Measurements from ENCODE around the gene MOGAT1. TPM values are rescaled to one million over a fixed set of nuclear protein-coding genes. Genes with fewer than 3 reads are reported as not detected.
A peak's percentile ranks its signal among the peaks of the same experiment; 100 is the strongest.
"Not testable (repeated sequence)": the region's sequence is repeated elsewhere in the genome, so short reads cannot be mapped to it uniquely, and the experiment has no call there.

Gene MOGAT1
- total RNA-seq, 1 donor from 2014 or later, result not detected

DNA sequence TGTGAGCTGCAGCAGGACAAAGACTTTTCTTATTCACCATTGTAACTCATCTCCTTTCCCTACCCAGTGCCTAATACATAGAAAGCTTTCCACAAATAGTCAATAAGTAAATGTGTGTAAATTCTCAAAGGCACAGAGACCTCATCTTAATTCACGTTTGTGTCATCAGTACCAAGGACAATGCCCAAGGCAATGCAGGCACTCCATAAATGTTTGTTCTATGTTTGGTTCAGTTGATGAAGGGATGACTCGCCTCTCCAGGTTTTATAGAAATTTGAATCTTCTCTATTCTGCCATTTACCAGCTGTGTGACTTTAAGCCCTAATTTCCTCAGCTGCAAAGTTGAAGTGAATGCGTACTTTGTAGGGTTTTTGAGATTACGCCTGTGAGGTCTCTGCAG lies 2.1 kb upstream of the MOGAT1 start:
- FAIRE-seq (no peak), DNase-seq (ENCODE audit: low spot score in 2 of 2) (no peak)

DNA sequence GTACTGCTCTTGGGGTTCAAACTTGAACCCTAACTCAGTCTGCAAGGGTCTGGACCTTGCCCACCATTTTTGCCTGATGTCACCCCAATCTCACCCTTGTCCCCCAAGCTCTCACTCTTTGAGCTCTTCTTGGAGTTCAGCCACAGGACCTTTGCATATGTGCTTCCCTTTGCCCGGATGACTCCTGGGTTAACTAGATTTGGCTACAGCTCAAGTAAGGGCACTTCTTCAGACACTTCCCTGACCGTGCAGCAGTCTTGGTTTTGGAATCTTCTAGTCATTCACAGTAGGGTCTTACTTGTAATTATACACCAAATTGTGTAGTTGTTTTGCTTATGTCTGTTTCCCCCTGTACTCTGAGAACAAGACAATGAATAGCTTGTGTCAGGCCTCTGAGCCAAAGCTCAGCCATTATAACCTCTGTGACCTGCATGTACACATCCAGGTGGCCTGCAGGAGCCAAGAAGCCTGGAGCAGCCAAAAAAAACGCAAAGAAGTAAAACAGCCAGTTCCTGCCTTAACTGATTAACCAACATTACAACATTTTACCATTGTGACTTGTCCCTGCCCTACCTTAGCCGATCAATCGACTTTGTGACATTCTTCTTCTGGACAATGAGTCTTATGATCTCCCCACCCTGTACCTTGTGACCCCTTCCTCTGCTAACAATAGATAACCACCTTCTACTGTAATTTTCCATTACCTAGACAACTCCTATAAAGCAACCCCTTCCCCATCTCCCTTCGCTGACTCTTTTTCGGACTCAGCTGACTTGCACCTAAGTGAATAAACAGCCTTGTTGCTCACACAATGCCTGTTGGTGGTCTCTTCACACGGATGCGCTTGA lies 1.0 kb upstream of the MOGAT1 start:
- no peak for DNase-seq (ENCODE audit: low spot score in 2 of 2)
- FAIRE-seq, result no peak

DNA sequence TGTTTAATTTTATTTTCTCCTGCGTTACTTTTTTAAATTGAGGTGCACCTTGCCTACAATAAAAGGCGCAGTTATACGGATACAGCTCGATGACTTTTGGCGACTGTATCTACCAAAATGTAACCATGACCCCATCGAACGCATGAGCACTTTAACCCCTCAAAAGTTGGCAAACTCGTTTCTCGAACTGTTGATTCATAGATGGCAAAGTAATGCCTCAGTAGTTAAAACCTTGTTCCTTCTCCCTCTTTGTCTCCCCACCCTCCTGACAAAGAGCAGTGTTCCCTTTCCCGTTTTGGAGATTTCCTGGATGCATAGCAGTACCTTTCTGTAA lies 577 bp downstream of the MOGAT1 start:
- DNase-seq (ENCODE audit: low spot score in 2 of 2) (no peak), FAIRE-seq (no peak)

- no peak for FAIRE-seq
- DNase-seq (ENCODE audit: low spot score in 2 of 2), result no peak
Measured at GRCh38 chr2:222673273-222673672, 1.8 kb downstream of the MOGAT1 start.

DNA sequence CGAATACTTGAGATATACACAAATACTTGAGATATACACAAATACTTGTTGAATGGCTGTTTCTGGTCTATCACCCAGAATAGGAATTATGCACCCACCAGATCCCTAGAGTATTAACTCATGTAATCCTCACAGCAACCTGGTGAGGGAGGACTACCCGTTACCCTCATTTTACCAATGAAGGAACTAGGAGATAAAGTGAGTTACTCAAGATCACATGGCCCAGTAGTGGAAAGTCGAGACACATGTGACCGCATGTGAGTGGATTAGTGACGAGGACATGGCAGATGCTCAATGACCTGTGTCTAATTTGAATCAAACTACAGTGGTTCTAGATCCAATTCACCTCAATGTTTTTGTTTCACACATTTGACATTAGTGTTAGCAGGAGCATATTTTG lies 2.4 kb downstream of the MOGAT1 start:
- no peak for FAIRE-seq
- DNase-seq (ENCODE audit: low spot score in 2 of 2), result no peak

DNA sequence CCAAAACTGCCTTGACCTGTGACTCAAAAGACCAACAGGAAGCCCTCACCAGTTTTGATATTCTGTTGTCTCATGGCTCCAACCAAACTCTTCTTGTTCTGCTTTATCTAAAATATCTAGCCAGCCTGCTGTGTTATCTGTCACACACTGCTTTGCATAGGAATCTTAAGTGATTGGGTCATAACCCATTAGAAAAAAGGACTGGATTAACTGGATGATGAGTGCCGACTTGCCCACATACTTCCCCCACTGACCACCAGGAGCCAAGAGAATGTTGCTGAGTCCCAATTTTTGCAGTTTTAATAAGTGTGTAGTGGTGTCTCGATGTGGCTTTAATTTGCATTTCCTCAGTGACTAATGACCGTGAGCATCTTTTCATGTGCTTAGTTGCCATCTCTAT lies 6.5 kb downstream of the MOGAT1 start:
- DNase-seq (ENCODE audit: low spot score in 2 of 2) (no peak), FAIRE-seq (no peak)

DNA sequence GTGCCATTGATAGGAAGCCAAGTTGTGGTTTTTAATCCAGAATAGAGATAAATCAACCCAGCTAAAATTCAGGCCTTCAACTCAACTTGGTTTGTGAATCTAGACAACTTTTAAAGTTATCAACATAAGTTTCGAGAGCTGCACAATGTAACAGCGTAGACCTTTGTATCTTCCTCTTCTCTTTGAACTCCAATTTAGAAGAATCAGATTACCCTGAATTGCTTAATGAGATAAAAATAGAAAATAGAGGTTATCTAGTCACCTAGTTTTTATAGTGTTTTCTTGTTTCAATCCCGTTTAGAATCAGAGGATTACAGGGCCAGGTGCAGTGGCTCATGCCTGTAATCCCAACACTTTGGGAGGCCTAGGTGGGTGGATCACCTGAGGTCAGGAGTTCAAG lies 12.3 kb downstream of the MOGAT1 start:
- DNase-seq (ENCODE audit: low spot score in 2 of 2), result no peak
- no peak for FAIRE-seq

DNA sequence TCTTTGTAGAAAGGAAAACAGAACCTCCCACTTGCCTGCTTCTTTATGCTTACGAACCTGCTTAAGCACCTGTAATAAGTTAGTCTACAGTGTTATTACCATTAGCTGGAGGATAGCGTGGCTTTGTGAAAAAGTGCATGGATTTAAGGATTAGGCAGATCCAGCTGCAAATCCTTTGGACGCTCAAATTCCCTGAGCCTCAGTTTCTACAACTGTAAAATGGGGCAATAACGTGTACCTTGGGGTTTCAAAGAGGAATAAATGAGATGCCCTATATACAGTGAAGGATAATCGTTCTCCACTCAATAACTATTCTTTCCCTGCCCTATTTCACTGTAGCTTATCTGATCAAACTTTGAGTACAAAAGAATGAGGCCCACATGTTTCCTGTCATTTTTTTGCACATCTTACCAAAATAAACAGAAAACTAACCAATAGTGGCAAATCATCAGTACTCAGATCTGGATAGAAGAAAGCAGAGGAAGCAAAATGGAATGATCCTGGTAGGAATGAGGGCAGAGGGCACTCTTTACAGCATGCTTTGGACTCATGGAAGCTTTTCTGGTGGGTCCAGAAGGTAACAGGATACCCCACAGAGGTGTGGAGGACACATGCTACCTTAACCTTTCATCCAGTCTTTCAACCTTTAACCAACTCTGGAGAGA lies 14.8 kb downstream of the MOGAT1 start:
- FAIRE-seq (no peak), DNase-seq (ENCODE audit: low spot score in 2 of 2) (no peak)

GRCh38 chr2:222688917-222689316 lies 17.5 kb downstream of the MOGAT1 start:
- DNase-seq (ENCODE audit: low spot score in 2 of 2) (no peak), FAIRE-seq (no peak)

DNA sequence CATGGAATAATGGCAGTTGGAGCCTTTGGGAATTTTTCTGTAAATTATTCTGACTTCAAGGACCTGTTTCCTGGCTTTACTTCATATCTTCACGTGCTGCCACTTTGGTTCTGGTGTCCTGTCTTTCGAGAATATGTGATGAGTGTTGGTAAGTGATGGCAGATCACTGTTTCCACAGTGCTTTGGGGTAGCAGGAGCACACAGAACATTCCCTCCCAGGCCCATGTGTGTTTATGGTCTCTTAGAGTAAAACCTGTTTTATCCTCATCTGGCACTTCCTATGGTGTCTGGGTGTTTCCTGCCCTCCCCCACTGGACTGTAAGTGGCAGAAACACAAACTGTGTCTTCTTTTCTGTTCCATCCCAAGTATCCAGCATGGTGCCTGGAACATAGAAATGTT lies 17.9 kb downstream of the MOGAT1 start:
- DNase-seq (ENCODE audit: low spot score in 2 of 2) (no peak), FAIRE-seq (no peak)

DNA sequence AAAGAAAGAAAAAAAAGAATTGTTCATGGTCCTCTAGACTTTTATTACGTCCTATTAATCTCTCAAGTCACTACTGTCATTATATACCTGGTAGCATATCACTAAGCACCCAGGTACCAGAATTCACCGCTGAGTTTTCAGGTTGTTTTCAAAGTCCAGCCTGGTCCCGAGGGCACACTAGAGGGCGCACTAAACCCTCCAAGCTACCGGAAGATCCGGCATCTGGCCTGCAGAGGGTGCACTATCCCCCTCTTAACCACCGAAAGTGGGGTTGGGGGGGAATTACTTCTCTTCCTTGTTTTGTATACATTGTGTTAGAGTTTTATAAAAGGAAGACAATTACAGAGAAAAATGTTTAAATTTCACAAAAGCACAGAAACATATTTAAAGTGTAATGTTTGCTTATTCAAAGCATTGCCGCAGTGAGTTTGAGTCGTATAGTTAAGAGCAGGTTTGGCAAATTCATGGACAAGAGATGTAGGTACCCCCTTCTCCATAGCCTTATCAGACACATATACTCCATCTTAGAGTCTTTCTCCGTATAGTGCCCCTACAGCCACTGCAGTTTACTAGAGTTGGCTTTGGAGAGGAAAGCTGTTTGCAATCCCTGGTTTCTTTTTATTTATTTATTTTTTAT lies 19.2 kb downstream of the MOGAT1 start:
- FAIRE-seq, result peak; percentile 28
- DNase-seq (ENCODE audit: low spot score in 2 of 2), result peak in 1 of 2 donors; percentile 79

GRCh38 chr2:222693413-222693812 lies 22.0 kb downstream of the MOGAT1 start:
- DNase-seq (ENCODE audit: low spot score in 2 of 2); FAIRE-seq: not testable (repeated sequence)

DNA sequence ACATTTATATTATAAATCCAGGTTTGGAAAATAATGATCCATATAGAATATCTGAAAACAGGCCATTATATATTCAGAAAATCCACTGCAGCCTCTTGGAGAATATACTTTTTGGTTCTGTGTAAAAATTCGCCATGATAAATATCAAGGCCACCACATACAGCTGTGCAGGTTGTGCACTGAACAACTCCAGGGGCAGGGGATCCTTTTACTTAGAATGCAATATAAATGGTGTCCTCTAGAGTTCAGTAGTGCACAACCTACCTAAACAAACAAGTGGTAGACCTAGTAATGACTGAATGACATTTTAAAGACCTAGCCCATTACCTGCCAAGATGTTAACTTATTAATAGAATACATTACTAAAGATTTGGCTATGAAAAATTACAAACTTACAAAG lies 22.4 kb downstream of the MOGAT1 start:
- FAIRE-seq (no peak), DNase-seq (ENCODE audit: low spot score in 2 of 2) (no peak)

- no peak for DNase-seq (ENCODE audit: low spot score in 2 of 2)
- no peak for FAIRE-seq
Measured at GRCh38 chr2:222698276-222698675, 26.8 kb downstream of the MOGAT1 start.

DNA sequence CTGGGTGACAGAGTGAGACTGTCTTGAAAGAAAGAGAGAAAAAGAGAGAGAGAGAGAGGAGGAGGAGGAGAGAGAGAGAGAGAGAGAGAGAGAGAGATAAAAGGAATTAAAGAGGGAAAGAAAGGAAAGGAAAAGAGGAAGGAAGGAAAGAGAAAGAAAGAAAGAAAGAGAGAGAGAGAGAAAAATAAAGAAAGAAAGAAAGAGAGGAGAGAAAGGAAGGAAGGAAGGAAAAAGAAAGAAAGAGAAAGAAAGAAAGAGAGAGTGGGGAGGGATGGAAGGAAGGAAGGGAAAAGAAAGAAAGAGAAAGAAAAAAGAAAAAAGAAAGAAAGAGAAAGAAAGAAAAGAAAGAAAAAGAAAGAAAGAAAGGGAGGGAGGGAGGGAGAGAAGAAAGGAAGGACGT lies 29.8 kb downstream of the MOGAT1 start:
- FAIRE-seq, result no peak
- DNase-seq (ENCODE audit: low spot score in 2 of 2), result no peak

- FAIRE-seq (no peak), DNase-seq (ENCODE audit: low spot score in 2 of 2) (no peak)
Measured at GRCh38 chr2:222701721-222702131, 30.3 kb downstream of the MOGAT1 start.

GRCh38 chr2:222703091-222703490 lies 31.6 kb downstream of the MOGAT1 start:
- FAIRE-seq (no peak), DNase-seq (ENCODE audit: low spot score in 2 of 2) (no peak)

GRCh38 chr2:222703886-222704285 lies 32.4 kb downstream of the MOGAT1 start:
- no peak for DNase-seq (ENCODE audit: low spot score in 2 of 2)
- FAIRE-seq, result no peak

DNA sequence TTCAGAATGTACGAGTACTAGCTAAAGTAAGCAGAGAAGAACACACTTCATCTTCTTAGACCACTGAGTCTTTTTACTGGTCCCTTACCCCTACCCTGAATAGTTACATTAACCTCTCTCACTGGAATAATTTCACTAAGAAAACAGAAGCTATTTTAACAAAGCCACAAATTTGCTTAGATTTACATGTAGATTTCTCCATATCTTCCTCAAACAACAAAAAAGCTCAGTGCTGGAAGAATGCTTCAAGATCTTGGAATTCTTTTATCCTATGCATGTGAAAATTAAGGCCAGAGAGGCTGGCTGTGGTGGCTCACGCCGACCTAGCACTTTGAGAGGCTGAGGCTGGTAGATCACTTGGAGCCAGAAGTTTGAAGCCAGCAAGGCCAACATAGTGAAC lies 35.2 kb downstream of the MOGAT1 start:
- no peak for DNase-seq (ENCODE audit: low spot score in 2 of 2)
- no peak for FAIRE-seq

- FAIRE-seq, result no peak
Measured at GRCh38 chr2:222707102-222707688, 35.7 kb downstream of the MOGAT1 start.

DNA sequence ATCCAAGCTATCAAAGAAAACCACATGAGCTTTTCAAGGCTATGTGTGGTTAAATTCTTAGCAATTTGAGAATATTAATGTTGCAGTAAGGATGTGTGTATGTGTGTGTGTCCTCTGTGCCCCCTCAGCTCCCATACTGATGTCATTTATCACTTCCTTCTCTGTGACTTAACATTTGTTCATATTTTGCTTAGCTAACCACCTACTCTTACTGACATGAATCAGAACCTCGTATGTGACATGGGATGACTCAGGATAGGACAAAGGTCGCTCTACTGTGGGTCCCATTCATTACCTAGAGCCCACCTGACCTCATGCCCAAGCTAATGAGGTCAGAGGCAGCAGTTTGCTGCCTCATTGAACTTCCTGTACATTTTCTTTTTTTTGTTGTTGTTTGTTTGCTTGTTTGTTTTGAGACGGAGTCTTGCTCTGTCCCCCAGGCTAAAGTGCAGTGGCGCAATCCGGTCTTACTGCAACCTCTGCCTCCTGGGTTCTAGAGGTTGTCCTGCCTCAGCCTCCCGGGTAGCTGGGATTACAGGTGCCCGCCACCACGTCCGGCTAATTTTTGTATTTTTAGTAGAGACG lies 36.3 kb downstream of the MOGAT1 start:
- no peak for FAIRE-seq

More at GRCh38 chr2:222707102-222707688, 35.7 kb downstream of the MOGAT1 start:
- no peak for DNase-seq (ENCODE audit: low spot score in 2 of 2)

More for the DNA sequence above, 36.3 kb downstream of the MOGAT1 start:
- no peak for DNase-seq (ENCODE audit: low spot score in 2 of 2)
